Stimulated activated CD4-positive, alpha-beta T cell treated with anti-CD3 and anti-CD28 coated beads, Interleukin-4, amount 100 ng/mL, for 4 hours (primary cell): Measurements from ENCODE around the gene GTF3C4.

ENCODE experiments used
- DNase-seq, 2 experiments: peaks; one replicate each; pipeline ENCODE4 v3.0.0-alpha.2; 2020

Gene GTF3C4

DNA sequence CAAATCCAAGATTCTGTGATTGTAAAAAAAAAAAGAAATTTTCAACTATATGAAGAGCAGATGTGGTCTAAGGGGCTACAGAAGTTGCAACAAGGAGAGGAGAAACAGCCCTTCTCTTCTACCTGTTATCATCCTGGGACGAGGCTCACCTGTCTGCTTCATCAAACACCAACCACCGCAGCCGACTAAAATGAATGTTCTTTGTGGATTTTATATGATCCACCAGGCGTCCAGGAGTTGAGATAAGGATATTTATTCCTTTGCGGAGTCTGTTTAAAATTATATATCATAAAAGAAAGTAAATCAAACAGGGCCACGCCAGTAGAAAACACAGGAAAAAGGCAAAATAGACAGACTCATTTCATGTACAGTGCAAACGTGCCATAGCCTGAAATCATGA lies 22.0 kb upstream of the GTF3C4 start:
- DNase-seq: no peak

DNA sequence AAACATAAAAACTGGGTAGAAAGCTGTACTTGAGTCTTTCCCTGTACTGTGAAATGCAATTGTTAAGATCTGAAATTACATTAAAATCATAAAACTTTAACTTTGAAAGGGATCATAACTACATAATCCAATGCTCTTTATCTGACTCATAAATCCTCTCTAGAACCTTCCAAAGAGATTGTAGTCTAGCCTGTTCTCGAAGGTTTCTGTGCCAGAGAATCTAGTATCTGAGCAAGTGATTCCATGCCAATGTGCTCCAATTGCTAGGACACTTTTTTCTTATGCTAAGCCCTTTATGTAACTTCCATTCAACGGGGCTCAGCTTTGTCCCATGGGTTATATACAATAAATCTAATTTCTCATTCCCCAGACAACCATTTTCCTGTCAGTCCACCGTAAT lies 21.6 kb upstream of the GTF3C4 start:
- DNase-seq: no peak

DNA sequence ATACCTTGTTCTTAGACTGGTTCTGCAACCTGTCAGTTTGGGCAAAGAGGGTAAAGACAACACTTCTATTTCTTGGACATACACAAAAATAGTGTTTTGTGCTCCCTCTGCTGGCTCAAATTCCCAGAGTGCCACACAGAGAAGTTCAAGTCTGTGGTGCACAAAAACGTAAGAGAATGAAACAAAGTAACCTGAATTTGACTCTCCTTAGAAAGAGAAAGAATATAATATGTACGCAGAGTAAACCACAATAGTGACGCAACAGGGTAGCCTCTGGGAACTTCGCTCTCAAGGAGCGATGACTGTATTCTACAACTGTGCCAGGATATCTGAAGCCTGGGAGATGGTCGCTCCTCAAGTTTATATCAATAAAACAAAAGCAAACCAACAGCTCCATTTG lies 19.0 kb upstream of the GTF3C4 start:
- DNase-seq: no peak

DNA sequence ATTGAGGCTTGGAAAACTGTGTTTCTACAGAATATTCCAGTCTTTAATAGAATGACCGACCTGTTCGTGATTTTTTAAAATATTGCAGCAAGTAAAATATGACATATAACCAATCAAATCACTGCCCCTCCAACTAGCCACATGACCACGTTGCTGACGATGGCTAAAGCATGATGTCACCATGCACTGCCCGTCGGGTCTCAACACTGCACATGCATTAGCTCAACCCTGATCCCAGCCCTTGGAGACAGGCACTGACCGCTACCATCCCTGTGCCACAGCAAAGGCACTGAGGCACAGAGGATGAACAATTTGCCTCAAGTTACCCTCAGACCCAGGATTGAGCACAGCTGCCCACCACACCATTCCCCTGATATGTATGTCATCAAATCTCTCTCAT lies 14.0 kb upstream of the GTF3C4 start:
- no peak for DNase-seq

DNA sequence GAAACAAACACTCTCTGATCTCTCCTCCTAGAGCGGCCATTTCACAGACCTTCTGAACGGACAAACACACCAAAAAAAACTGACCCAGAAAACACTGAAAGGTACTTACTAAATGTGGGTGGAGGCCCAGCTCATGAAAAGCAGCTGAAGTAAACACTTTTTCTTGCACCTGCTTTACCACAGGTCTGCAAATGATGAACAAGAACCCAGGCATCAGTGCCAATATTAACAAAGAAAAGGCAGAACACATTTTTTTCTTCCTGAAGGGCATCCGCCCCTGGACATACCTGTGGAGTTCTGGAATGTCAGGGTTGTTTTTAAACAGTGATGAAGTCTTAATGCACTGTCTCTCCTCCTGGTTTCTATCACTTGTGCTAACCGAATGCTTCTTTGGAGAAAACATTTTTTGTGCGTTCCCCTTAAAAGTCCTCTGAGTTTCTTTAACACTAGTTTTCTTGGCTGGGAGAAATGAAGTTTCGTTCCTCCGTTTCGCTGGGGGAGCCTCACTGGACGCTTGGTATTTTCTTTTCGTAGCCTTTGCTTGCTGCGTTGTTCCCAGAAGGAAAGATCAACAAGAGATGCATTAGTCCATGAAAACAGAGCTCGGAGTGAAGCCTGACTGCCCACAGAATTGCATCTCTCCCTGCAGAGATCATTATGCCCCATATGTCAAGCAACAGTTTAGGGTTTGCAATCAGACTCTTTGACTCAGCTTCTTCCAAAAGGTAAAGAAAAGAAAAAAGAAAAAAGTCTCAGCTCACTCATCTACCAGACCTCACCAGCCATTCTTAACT lies 7.9 kb upstream of the GTF3C4 start:
- DNase-seq: no peak

DNA sequence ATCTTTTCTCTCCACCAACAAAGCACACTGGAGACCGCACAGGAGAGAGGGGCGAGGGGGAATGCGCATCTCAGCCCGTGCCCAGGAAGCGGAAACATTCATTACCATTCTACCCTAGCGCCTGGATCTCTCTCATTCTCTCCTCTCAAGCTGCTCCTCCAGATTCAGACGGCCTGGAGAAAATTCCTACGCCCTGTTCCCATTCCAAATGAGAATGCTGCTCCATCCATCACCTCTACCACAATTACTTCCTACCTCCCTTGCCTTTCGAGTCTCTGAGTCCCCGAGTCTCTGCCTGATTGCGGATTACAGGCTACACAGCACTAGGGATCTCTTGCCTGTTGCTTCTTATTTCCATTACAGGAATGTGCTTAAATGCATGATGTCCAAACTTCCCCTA lies 7.1 kb upstream of the GTF3C4 start:
- no peak for DNase-seq

DNA sequence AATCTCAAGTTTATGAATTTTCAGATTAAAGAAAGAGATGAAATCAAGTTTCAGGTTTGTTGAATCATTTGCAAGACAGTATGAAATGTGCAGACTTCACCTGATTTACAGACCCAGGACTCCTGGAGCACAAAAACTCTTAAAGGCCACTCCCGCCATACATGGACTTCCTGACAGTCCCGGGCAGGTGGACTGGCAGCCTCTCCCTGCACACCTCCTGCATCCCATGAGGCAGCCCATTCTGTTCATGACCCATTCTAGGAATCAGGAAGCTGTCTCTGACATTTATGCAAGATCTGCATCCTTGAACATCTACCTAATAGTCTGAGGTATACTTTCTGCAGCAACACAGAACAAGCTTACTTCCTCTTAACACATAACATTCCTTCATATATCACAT lies 6.4 kb upstream of the GTF3C4 start:
- no peak for DNase-seq

DNA sequence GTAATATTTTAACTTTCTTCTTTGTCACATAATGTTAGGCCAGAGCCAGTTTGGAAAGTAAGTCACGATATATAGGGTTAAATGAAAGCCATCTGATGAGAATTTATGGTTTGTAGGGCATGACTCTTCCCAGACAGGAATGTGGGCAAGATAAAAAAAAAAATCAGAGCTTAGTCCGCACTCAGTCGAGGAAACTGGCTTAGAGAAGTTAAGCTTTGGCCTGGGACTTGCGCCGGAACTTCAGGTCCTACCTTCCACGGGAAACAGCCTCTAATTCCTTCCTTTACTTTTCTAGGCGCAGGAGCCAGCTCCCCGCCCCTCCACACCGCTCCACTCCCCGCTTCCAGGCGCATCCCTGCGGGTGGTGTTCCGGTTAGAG lies 956 bp upstream of the GTF3C4 start:
- no peak for DNase-seq

DNA sequence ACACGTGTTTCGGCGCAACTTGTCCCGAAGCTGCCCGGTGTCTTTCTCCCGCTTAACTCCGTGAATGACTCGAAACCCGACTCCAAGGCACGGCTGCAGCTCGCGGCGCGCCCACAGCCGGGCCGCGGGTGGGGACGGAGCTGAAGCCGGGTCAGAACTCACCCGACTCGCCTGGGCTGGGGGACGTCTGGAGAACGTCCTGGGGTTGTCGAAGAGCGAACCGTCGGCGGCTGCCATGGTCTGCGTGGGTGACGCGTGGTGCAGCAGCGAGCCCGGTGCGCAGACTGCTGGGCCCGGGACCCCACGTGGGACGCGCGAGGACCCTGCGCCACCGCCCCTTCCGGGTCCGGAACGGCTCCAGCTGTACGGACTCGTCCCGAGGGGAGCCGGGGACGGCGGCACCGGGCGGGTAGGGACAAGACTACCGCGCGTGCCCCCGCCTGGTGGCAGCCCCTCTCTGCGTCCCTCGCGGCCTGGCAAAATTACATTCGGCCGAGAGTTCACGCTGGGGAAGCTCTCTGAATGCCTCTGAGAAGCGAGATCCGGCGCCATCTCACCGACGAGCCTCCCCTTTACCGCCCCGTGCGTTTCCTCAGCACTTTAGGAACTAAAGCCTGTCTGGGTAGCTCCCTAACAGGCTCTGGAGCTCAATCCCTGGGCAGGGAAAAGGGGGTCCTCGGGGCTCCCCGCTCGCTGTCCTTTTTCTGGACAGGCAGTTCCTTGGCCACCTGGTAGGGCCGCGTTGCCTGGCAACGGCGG lies 387 bp upstream of the GTF3C4 start, which contains the start of gene DDX31:
Gene DDX31 (minus strand): TSS at position 286 of the 759 bp plus-strand sequence. CDS start 49 bp downstream, at position 237.
- DNase-seq: peak; percentile 84 to 89

DNA sequence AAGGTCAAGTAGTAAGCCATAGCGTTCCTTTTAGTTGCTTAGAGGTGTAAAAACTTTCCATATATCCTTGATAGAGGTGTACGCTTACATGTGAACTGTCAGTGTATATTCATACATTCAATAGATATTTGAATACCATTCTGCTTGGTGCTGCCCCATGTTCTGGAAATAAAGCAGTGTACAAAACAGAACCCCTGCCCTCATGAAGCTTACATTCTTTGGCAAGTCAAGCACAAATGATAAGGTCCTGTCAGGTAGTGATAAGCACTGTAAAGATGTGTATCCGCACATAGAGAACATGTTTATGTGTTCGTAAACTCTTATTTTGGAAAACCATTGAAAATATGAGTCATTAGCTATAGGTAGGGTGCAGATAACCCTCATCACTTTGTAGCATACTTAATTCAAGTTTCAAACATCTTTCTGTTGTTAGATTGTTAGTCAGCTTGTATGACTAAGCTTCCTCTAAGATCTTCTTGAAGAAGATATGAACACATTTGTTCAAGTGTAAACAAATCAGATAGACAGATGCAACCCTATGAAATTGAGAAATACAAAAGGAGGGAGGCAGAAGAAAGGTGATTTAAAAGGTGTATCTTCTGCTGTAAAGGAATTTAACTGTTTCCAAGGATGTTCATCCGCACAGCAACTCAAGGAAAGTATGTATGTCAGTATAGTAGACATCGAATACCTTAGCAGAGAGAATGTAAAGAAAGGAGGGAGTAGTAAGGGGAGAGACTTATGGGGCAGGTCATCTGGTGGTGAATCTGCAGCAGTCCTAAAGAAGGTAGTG lies 1.6 kb downstream of the GTF3C4 start:
- no peak for DNase-seq

DNA sequence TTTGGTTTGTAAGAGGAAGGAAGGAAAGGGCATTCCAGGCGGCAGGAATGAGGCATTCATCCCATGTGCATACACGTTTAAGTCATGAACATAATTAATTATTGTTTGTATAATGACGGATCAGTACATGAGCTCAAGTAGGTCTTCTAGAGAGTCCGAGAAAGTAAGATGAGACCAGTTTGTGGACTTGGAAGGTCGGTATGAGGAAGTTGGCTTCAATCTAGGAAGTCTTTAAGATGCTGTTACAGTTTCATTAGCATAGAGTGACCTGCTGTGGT lies 2.1 kb downstream of the GTF3C4 start:
- no peak for DNase-seq

DNA sequence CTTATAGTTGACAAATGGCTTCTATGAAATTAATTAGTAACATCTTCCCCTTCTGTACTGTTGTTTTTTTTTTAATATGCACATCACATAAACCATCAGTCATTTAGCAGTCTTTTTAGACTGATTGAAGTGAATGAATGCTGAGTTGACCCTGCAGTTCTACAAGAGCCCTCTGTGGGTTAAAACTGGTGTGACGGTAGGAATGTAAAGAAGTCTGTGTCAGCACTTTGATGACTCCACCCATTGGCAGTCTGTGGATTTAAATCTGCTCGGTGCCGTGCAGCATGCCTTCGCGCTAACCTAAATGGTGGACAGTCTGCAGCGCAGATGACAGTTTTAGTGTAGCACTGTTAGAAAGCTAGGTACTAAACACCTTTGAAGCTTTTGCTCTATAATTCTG lies 3.1 kb downstream of the GTF3C4 start:
- no peak for DNase-seq

DNA sequence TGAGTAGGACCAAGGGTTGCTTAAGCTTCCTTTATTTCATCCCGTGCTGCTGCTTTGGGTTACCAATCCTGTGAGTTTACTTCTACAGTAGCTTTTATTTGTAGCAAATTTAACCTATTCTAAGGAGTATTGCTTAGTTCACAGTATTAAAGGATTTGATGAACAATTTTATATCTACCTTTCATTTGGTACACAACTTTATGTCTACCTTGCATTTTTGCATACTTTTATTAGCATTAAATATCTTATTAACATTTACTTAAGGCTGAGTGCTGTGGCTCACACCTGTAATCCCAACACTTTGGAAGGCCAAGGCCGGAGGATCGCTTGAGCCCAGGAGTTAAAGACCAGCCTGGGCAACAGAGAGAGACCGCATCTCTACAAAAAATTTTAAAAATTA lies 4.2 kb downstream of the GTF3C4 start:
- no peak for DNase-seq

DNA sequence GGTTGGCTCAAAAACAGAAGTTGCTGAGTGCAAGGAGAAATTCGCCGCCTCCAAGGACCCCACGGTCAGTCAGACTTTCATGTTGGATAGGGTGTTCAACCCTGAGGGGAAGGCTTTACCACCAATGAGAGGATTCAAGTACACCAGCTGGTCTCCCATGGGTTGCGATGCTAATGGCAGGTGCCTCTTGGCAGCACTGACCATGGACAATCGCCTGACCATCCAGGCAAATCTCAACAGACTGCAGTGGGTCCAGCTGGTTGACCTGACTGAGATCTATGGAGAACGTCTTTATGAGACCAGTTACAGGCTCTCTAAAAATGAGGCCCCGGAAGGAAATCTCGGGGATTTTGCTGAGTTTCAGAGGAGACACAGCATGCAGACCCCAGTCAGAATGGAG lies 7.7 kb downstream of the GTF3C4 start:
- DNase-seq: no peak

DNA sequence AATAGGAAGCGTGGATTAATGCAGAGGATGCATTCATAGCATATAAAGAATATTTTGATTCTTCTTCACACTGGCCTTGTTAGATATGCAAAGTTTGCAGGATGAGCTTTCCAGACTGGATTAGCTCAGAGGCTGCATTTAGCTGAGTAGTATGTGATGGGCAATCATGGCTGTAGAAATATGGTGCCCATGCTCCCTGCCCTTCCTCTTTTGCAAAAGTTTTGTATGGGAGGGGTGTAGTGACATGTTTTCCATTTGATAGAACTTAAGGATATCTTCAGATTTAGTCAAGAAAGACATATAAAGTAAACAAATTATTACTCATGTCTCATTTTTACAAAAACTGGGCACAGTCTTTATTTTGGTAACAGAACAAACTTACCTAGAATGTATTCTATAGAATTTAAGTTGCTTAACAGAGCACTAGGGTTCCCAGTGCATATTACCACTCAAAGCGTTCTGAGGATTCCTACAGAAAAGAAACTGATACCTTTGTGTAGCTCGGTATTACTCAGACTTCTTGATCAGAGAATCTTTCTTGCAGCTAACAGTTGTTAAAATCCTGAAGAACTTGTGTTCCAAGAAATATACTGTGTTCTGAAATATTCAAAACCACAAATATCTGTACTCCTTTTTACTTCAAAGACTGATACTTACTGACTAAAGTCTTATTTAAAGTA lies 9.8 kb downstream of the GTF3C4 start:
- DNase-seq: no peak

DNA sequence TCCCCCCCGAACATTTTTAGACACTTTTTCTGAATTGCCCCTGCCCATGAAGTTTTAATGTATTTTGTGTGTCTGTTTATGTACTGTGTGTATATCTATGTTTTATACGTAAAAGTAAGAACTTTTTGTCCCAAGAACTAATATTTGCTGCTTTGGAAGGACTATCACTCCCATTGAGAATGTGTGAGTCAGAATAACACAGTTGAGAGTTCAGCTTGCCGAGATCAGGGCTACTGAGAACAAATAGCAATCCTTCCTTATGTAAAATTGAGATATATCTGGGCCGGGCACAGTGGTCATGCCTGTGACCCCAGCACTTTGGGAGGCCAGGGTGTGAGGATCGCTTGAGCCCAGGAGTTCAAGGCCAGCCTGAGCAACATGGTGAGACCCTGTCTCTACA lies 11.3 kb downstream of the GTF3C4 start:
- no peak for DNase-seq

DNA sequence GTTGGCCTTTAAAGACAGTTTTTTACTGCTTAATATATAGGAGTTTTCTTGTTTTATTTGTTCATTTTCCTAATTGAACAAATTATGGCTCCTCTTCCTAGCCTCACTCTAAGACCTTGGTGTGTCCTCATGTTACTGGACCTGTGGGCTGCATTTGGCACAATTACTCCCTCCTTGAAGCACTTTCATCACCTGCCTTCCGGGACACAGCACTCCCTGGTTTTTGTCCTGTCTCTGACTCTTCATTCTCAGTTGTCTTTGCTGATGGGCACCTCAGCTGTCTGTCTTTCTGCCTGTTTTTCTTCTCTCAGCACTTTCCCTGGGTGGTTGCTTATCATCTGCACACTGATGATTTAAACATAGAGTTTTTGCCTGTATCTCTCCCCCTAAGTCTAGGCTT lies 13.6 kb downstream of the GTF3C4 start:
- no peak for DNase-seq

DNA sequence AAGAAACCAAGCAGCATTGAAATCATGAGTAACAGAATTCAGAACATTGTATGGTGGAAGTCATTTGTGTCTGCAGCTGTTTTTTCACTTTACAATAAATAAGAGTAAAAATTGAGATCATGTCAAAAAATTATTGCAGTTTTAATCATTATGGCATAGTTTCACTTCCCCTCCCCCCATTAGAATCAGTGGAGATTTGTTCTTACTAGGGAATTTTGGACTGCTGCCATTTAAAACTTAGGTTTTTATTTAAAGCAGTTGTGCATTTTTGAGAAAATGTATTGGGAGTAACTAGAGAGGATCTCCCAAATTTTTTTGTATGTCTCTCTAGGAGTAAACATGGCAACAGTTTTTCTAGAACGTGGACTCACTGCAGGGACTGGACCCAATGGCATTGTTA lies 20.4 kb downstream of the GTF3C4 start:
- DNase-seq: no peak

DNA sequence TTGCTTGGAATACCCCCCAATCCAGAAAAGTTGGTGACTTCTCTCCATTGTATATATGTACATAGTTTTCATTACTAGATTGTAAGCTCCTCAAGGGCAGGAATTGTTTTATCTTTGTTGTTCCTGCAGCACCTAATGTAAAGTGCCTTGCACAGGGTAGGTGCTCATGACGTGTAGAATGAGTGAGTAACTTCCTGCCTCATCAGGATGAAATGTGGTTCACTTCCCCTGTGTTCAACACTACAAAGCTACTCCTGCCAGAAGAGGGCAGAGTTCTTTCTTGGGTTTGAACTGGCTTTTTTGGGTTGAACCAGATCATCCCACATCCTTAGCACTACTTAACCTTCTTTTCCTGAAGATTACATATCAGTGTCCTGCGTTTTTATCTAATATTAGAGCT lies 23.9 kb downstream of the GTF3C4 start:
- DNase-seq: peak in 1 of 2 experiments; percentile 21

DNA sequence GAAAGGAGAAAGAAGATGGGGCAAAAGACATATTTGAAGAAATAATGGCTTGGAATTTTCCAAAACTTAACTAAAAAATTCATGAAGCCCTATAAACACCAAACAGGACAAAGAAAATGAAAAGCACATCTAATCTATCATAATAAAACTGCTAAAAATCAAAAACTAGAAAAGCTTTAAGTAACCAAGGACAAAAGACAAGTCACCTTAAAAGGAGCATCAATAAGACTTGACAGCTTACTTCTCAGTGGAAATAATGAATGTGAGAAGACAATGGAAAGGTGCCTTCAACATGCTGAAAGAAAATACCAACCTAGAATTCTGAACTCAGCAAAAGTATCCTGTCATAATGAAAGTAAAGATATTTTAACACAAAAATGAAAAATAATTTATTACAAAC lies 27.0 kb downstream of the GTF3C4 start:
- DNase-seq: no peak

DNA sequence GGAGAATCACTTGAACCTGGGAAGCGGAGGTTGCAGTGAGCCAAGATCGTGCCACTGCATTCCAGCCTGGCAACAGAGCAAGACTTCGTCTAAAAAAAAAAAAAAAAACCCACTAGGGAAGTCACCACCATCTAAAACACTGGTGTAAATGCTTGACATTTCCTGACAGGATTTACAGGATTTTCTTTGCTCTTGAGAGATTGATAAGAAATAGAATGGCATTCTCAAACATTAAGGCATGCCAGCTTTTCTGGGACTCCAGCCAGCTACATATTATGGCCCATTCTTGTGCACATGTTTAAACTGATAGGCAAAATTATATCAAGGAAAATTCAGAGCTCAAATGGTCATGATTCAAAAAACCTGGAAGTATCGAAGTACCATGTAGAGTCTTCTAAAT lies 28.7 kb downstream of the GTF3C4 start:
- DNase-seq: no peak

DNA sequence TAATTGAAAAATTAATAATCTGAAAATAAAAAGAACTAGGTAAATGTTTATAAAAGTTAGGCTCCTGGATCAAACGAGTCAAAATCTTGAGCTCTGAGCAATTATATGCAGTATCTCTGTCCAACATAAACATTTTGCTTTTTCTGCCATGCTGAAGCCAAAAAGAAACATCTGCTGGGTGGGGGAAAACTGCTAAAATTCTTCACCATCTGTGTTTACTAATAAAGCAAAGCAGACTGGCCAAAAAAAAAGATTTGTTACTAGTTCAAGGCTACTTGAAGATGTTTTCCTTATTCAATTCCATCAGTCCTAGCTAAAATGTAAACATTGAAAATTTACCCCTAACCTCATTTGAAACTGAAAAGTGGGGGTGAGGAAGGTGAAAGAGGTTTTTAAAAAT lies 29.7 kb downstream of the GTF3C4 start:
- no peak for DNase-seq

DNA sequence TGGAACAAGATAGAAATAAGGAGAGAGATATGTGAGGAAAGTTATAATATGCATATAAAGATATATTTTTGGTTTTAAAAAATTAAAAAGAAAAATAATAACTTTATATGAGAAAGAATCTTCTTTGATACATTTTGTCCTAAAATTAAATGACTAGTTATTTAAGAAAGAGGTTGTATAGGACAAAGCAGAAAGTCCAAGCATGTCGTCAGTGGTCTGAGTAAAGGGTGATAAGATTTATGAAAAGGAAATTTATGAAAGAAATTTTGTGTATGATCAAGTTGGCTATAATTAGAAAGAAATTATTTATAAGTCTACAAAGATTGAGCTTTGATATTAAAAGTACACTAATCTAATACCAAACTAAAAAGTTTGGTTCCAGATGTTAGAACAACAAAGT lies 32.0 kb downstream of the GTF3C4 start:
- no peak for DNase-seq
